Stomach (tissue), 4 donors: Measurements from ENCODE around the gene PPM1L.

Source experiments
- CTCF ChIP-seq, 7 experiments: fragments of 450-650 bp in 4 of 7; fragments of 200-600 bp in 3 of 7; sonication (generic) in 3 of 7; IDR thresholded peaks; one replicate each; pipeline ENCODE4 v1.5.1; 2016 to 2019; ENCODE audit warnings: antibody characterized with exemption in 7 of 7, control low read depth in 2 of 7, mild to moderate bottlenecking in 1 of 7
- POLR2A ChIP-seq, 4 donors: fragments of 450-650 bp; IDR thresholded peaks; one replicate each; pipeline ENCODE4 v1.6.1; 2016; ENCODE audit warnings: antibody characterized with exemption in 4 of 4, control low read depth in 2 of 4, mild to moderate bottlenecking in 1 of 4, moderate library complexity in 1 of 4

GRCh38 chr3:160945336-160945735 lies 189.3 kb downstream of the PPM1L start:
- no peak for TF ChIP-seq CTCF (IDR thresholded peaks at IDR 0.05)
- no peak for TF ChIP-seq POLR2A (IDR thresholded peaks at IDR 0.05)
